Endodermal cell (in vitro differentiated cells): ENCODE measurements around the gene EP400. TPM values are rescaled to one million over a fixed set of nuclear protein-coding genes. Genes with fewer than 3 reads are reported as not detected.
A peak's percentile ranks its signal among the peaks of the same experiment; 100 is the strongest.

Experiments used
- DNase-seq: peaks from one replicate; pipeline ENCODE4 v3.0.0-alpha.2; 2017
- H3K27ac ChIP-seq: 2 replicates; pipeline ENCODE4 v1.5.1; 2013; ENCODE audit warnings: mild to moderate bottlenecking, low read depth, low read length, moderate library complexity
- H3K27me3 ChIP-seq: 2 replicates; pipeline ENCODE4 v1.6.1; 2013; ENCODE audit warnings: mild to moderate bottlenecking, low read length, moderate library complexity; ENCODE audit not compliant: insufficient read depth, control insufficient read depth, poor library complexity, severe bottlenecking
- H3K36me3 ChIP-seq: 2 replicates; pipeline ENCODE4 v1.7.0; 2013; ENCODE audit warnings: mild to moderate bottlenecking, low read length, moderate library complexity; ENCODE audit not compliant: control insufficient read depth, insufficient read depth
- H3K4me1 ChIP-seq: one replicate; pipeline ENCODE4 v1.7.0; 2013; ENCODE audit warnings: low read length; ENCODE audit not compliant: control insufficient read depth, insufficient read depth
- H3K4me3 ChIP-seq: 2 replicates; pipeline ENCODE4 v1.5.1; 2013; ENCODE audit warnings: mild to moderate bottlenecking, low read length, moderate library complexity
- H3K9ac ChIP-seq: 2 replicates; pipeline ENCODE4 v1.6.1; 2013; ENCODE audit warnings: mild to moderate bottlenecking, low read length, moderate library complexity; ENCODE audit not compliant: poor library complexity, severe bottlenecking; ENCODE audit errors: extremely low read depth
- H3K9me3 ChIP-seq: 2 replicates; pipeline ENCODE4 v1.6.1; 2013; ENCODE audit warnings: mild to moderate bottlenecking, low read length, moderate library complexity; ENCODE audit not compliant: control insufficient read depth
- H3K27ac Mint-ChIP-seq: 2 replicates; pipeline ENCODE4 v1.8.0; 2020; ENCODE audit warnings: mixed read lengths
- H3K27me3 Mint-ChIP-seq: 2 replicates; pipeline ENCODE4 v1.8.0; 2021; ENCODE audit warnings: mild to moderate bottlenecking, mixed read lengths; ENCODE audit not compliant: insufficient read depth
- H3K36me3 Mint-ChIP-seq: 2 replicates; pipeline ENCODE4 v1.8.0; 2020; ENCODE audit warnings: low read depth, mixed read lengths
- H3K4me1 Mint-ChIP-seq: 2 replicates; pipeline ENCODE4 v1.8.0; 2020; ENCODE audit warnings: mixed read lengths
- H3K4me3 Mint-ChIP-seq: 2 replicates; pipeline ENCODE4 v1.8.0; 2020; ENCODE audit warnings: mild to moderate bottlenecking, moderate library complexity, mixed read lengths
- H3K9me3 Mint-ChIP-seq: 2 replicates; pipeline ENCODE4 v1.8.0; 2020; ENCODE audit warnings: mild to moderate bottlenecking, mixed read lengths
- WGBS, 2 experiments: methylation state at CpG; one replicate each; pipeline versions ENCODE4 v1.1.5 to v1.1.7; 2013; ENCODE audit warnings: missing lambda C conversion rate in 2 of 2, mixed read lengths in 1 of 2; ENCODE audit not compliant: insufficient coverage in 1 of 2, insufficient read length in 1 of 2; 5-methylcytosine and 5-hydroxymethylcytosine counted together
- total RNA-seq, 2 donors: library from RNA; stranded (reverse); fragmentation: NEBNext Ultra II Directional in 1 of 2; extraction: Animal tissue kit (Norgen Biotek cat#: 25700) in 1 of 2; gene quantifications; 2 replicates in 1 of 2; 3 replicates in 1 of 2; pipeline ENCODE4 v1.2.1, GENCODE V29; 2021
- TF ChIP-seq, protein P1 (sequence below): fragments of 200-600 bp; sonication (generic); conservative IDR thresholded peaks from 2 replicates; pipeline ENCODE4 v1.5.0; 2021; ENCODE audit warnings: antibody characterized with exemption, mild to moderate bottlenecking

The EP400 gene
- total RNA-seq, 2 donors from 2014 or later: 64.7 to 78.3 TPM

DNA sequence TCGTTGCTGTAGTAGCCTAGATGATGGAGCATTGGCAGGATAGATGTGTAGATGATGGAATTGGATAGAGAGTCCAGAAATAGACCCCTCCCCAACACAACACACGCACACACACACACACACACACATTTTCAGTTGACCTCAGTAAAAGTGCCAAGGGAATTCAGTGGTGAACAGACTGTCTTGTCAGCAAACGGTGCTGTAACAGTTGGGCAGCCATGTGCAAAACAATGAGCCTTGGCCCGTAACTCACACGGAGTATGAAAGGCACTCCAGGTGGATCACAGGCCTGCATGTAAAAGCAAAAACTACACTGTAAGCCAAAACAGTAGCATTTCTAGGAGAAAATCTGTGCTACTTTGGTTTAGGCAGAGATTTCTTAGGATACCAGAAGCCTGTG, 106.6 kb downstream of the EP400 start:
- no peaks in the 10 kb centered on the region for H3K4me1 Mint-ChIP-seq
- no peak overlapping the region for H3K27ac Mint-ChIP-seq
- H3K27me3 ChIP-seq: no peaks in the 10 kb centered on the region
- DNase-seq: no peak
- H3K9me3 Mint-ChIP-seq: peaks cover 4% of the 10 kb centered on the region
- peaks cover 64% of the 10 kb centered on the region for H3K36me3 ChIP-seq
- H3K4me3 Mint-ChIP-seq: no peak overlapping the region
- no peak overlapping the region for H3K9ac ChIP-seq
- H3K27me3 Mint-ChIP-seq: no peaks in the 10 kb centered on the region
- H3K27ac ChIP-seq: no peak overlapping the region
- TF ChIP-seq, protein P1, sequence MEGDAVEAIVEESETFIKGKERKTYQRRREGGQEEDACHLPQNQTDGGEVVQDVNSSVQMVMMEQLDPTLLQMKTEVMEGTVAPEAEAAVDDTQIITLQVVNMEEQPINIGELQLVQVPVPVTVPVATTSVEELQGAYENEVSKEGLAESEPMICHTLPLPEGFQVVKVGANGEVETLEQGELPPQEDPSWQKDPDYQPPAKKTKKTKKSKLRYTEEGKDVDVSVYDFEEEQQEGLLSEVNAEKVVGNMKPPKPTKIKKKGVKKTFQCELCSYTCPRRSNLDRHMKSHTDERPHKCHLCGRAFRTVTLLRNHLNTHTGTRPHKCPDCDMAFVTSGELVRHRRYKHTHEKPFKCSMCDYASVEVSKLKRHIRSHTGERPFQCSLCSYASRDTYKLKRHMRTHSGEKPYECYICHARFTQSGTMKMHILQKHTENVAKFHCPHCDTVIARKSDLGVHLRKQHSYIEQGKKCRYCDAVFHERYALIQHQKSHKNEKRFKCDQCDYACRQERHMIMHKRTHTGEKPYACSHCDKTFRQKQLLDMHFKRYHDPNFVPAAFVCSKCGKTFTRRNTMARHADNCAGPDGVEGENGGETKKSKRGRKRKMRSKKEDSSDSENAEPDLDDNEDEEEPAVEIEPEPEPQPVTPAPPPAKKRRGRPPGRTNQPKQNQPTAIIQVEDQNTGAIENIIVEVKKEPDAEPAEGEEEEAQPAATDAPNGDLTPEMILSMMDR: no peak
- H3K4me3 ChIP-seq: no peak overlapping the region
- peaks cover 72% of the 10 kb centered on the region for H3K36me3 Mint-ChIP-seq
- no peaks in the 10 kb centered on the region for H3K4me1 ChIP-seq
- WGBS, 2 experiments: 94 to 100% methylated on average over 3 to 5 of the region's 5 CpGs
- H3K9me3 ChIP-seq: peaks cover 3% of the 10 kb centered on the region

- Mint-ChIP-seq H3K4me1 (no peaks in the 10 kb centered on the region), H3K27ac (no peak overlapping the region), H3K36me3 (peaks cover 71% of the 10 kb centered on the region), H3K9me3 (no peaks in the 10 kb centered on the region), H3K27me3 (no peaks in the 10 kb centered on the region), H3K4me3 (no peak overlapping the region)
- WGBS, 2 experiments: 88 to 93% methylated on average over 3 to 5 of the region's 5 CpGs
- Histone ChIP-seq H3K4me1 (no peaks in the 10 kb centered on the region), H3K9me3 (no peaks in the 10 kb centered on the region), H3K9ac (no peak overlapping the region), H3K4me3 (no peak overlapping the region), H3K27ac (no peak overlapping the region), H3K36me3 (peaks cover 67% of the 10 kb centered on the region), H3K27me3 (no peaks in the 10 kb centered on the region)
- DNase-seq: no peak
- TF ChIP-seq, protein P1: no peak
Measured at GRCh38 chr12:132056951-132057350, 107.2 kb downstream of the EP400 start.

DNA sequence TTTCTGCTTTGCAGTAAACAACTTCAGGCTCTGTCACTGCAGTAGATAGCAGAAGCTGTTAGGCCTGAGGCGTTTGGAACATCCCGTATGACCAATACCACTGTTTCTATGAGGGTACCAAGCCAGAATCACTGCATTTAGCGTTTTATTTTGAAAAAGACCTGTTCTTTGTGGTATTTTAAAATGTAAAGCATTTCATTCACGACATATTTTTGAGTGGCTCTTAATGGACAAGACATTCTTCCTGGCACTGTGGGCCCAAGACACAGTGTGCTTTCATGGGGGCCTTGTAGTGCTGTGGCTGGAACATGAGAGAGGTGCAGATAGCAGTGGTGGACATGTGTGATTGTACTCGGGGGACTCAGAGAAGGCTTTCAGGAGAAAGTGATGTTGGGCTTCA, 107.9 kb downstream of the EP400 start:
- Mint-ChIP-seq H3K27me3 (no peaks in the 10 kb centered on the region), H3K4me3 (no peak overlapping the region), H3K4me1 (no peaks in the 10 kb centered on the region), H3K36me3 (peaks cover 70% of the 10 kb centered on the region), H3K27ac (peak overlapping the region; percentile 13), H3K9me3 (no peaks in the 10 kb centered on the region)
- Histone ChIP-seq H3K4me1 (no peaks in the 10 kb centered on the region), H3K4me3 (no peak overlapping the region), H3K36me3 (peaks cover 63% of the 10 kb centered on the region), H3K9me3 (no peaks in the 10 kb centered on the region), H3K27me3 (no peaks in the 10 kb centered on the region), H3K9ac (no peak overlapping the region), H3K27ac (no peak overlapping the region)
- 91 to 98% methylated on average over 4 to 5 of the region's 5 CpGs for WGBS, 2 experiments
- TF ChIP-seq, protein P1: no peak
- no peak for DNase-seq
